ENCODE results near the gene B4GALT2. TPM values are rescaled to one million over a fixed set of nuclear protein-coding genes. Genes with fewer than 3 reads are reported as not detected.

Gene B4GALT2
- total and polyA plus RNA-seq, 9 of the 15 experiments (the other 6 are each of a cell fraction or from before 2014, with no cell fraction given): 1.3 to 86.8 (median 43.8) TPM

GRCh38 chr1:44031252-44032169, 52.5 kb downstream of the B4GALT2 start, which contains the start of gene SLC6A9 (continued):
- TF ChIP-seq ESRRA (IDR thresholded peaks at IDR 0.05; ENCODE audit: borderline replicate concordance, low read depth) (no peak), GTF3C2 (IDR thresholded peaks at IDR 0.05; ENCODE audit: borderline replicate concordance, extremely low read depth, insufficient read length) (no peak), FOXJ3 (CRISPR knock-in tag; IDR thresholded peaks at IDR 0.05) (no peak), FOXP4 (CRISPR knock-in tag; IDR thresholded peaks at IDR 0.05; ENCODE audit: borderline replicate concordance) (0 out of 2 replicates have a peak, but pooled peaks have one; percentile 71), PCBP2 (IDR thresholded peaks at IDR 0.05; ENCODE audit: low read depth, low read length, poor library complexity, severe bottlenecking) (no peak), STAG1 (CRISPR knock-in tag; IDR thresholded peaks at IDR 0.05; ENCODE audit: borderline replicate concordance) (no peak), SRSF1 (IDR thresholded peaks at IDR 0.05; ENCODE audit: low read depth, low read length) (no peak), BRF1 (IDR thresholded peaks at IDR 0.05; ENCODE audit: borderline replicate concordance, extremely low read depth, insufficient read length) (no peak), TRIM25 (IDR thresholded peaks at IDR 0.05; ENCODE audit: borderline replicate concordance) (no peak), KDM1A (IDR thresholded peaks at IDR 0.05) (no peak), CREM (IDR thresholded peaks at IDR 0.05; ENCODE audit: low read depth) (no peak; the same call in 1 of the 2 replicates), SAFB (IDR thresholded peaks at IDR 0.05; ENCODE audit: borderline replicate concordance, low read depth, low read length) (no peak), NR1H2 (CRISPR knock-in tag; IDR thresholded peaks at IDR 0.05) (no peak), U2AF2 (optimal IDR thresholded peaks at IDR 0.05; ENCODE audit: low read depth, low read length) (no peak), NCOA2 (IDR thresholded peaks at IDR 0.05; ENCODE audit: partially characterized antibody in 2 of 2) (no peak), DEAF1 (CRISPR knock-in tag; IDR thresholded peaks at IDR 0.05) (no peak), ZNF24 (IDR thresholded peaks at IDR 0.05) (no peak), ETS2 (tag; IDR thresholded peaks at IDR 0.05; ENCODE audit: borderline replicate concordance, poor library complexity, severe bottlenecking) (no peak)

Measured in K562 (cell line).